Ramos (cell line): Measurements from ENCODE around the gene OARD1.

Experiments used
- in situ Hi-C: fragments of 300-500 bp; cut with MboI; formaldehyde crosslinking; loops from one replicate; pipeline ENCODE4 v1.14.3; 2022; ENCODE audit warnings: low sequenced_read_pairs; ENCODE audit not compliant: unreplicated experiment

OARD1 gene

DNA sequence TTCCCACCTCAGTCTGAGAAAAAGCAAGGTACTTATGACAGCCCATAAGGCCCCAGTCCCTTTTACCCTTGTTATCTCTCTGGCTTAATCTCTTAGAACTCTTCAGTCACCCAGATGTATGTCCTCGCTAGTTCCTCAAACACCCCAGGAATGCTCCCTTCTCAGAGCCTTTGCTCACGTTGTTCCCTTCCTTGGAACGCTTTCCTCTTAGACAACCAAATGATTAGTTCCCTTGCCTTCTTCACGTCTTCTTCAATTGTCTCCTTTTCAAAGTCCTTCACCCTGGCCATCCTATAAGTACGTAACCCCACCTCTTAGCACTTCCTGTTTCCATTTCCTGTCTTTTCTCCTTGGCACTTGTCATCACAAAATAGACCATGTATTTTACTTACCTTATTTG, 20.3 kb downstream of the OARD1 start:
- in situ Hi-C loops: no loop called here

GRCh38 chr6:41050536-41050935, 21.6 kb downstream of the OARD1 start:
- in situ Hi-C loops: no loop called here

DNA sequence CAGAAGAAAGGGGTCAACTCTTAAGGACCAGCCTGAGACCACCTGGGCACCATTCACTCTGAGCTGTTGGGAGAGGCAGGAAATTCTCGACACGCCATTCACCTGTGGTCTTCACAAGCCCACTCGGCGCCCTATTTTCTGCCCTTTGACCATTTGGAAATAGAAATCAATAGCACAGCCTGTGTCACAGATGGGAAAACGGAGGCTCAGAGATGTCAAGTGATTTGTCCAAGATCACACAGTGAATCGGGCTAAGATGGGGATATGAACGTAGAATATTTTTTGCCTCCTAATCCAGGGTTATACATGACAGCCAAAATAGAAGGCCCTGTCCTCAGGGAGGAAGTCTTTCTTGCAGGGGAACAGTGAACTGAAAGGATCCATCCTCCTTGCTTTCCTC, 22.2 kb downstream of the OARD1 start:
- in situ Hi-C loops: no loop called here

DNA sequence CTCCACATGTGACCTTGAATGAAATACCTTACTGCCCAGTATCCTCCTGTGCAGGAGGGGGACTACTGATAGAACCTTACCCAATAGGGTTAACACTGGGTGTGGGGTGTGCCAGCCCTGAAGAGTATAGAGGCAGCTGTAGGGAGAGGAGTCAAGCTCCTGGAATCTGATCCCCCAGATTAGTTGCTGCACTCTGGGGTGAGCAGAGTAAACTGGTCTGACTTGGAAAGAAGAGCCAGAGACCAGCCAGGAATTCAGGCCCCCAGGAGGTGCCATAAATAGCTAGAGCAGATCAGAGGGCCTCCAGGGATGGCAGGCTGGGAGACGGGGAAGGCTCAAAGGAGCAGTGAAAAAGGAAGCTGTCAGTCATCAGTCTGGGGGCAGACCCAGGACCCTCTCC, 22.6 kb downstream of the OARD1 start:
- in situ Hi-C loops: no loop called here

DNA sequence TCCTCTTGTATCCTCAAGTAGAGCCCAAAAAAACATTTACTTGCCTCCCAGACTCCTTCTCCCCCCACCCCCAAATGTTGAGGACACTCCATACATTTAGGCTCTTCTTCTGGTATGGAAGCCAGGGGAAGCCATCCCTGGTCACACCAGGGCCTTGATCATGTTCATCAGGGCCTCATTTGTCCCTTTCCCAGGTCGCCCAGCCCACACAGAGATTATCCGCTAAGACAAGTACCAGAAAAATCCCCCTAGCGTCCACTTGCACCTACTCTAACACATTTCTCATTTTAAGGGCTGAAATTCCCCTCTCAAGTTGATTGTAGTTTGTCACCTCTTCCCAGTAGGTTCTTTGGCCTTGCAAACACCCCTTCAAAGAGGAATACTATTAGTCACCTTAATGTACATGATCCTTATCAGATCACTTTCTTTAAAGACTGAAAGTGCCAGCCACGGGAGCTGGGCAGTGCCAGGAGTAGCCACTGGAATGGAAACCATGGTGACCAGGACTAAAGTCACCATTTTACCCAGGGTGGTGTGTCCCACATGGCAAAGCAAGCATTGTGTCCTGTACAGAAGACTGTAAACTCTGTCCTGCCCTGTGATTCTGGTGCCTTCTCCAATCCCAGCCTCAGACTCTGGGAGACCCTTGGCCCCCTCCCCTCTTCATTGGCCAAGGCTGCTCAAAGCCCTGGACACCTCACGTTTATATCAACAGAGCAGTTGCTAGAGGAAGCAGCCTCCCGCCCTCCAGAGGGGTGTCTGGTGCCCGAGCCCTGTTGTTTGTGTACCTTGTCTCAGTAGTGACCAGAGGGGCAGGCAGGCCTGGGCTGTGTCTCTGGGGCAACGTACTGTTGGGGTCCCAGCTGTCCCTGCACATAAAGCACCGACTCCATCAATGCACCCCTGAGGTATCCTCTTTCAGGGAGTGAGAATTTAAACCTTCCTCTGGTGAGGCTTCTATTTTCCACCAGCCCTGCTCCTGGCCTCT, 24.1 kb downstream of the OARD1 start:
- in situ Hi-C loops: no loop called here

- in situ Hi-C loops: no loop called here
These were observed 24.9 kb downstream of the OARD1 start for GRCh38 chr6:41047306-41047705.

DNA sequence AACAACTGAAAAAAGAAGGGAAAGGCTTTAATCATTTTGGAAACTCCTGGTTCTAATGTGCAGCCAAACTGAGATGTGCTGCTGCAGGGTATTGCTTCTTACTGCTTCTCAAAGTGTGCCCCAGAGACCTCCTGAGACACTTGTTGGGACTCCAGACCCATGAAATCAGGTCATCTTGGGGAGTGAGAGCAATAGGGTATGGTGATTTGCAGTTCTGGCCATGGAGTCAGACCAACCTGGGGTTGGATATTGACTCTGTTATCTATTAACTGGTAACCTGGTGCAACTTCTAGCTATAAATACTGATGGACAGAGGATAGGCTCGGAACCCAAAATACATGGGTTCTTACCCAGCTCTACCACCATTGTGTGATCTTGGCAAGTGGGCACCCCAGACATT, 26.1 kb downstream of the OARD1 start:
- in situ Hi-C loops: no loop called here

DNA sequence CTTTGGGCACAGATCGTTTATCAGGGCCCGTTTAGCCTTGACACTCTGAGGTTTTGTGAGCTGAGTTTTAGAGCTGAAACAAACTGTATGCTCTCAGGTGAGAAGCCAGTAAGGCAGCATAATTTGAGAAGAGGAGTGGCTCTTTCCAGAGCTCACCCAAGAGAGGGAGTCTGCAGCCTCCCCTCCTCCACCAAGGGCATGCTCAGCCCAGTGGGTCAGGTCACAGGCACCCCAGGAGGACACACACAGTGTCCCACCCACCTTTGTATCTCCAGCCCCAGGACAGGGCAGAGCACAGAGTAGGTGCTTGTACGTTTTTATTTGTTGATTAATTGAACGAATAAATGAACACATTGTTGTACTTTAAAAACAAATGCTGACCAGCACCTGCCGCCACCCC, 26.5 kb downstream of the OARD1 start:
- in situ Hi-C loops: no loop called here

GRCh38 chr6:41043151-41043550, 29.0 kb downstream of the OARD1 start:
- in situ Hi-C loops: no loop called here

DNA sequence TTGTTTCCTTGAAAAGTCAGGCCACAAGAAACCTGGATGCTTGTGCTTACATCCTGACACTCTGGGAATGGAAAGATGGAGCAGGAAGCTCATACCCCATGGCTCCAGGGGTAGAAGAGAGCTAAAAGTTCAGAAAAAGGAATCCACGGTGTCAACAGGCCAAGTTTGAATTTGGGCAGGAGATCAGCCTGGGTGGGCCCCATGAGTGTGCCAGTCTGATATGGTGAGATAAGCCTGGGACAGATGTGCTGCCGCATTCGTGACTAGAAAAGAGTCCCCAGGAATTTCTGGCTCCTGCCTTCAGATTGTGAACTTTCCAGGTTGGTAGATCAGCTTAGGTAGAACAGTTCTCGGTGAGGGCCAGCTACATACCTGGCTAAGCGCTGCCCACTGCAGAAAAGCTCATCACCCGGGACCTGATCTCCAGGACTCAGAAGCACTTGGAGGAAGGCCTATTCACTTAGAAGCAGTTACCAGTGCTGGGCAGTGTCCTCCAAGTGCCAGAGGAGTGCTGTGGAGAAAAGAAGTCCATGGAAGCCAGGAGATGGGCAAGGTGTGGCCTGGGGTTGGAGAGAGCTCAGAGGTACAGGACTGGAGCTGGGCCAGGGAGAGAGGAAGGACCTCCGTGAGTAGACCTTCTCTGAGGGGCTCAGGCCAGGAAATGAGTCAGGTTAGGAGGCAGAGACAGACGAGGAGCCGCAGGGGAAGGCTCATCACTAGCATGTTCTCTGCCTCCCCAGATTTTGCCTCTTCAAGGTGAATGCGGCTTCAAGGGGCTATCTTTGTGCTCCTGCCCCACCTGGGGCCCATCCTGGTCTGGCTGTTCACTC, 29.7 kb downstream of the OARD1 start, which contains the start of gene TSPO2:
Gene TSPO2 (plus strand): TSS at position 242 of the 830 bp plus-strand sequence. CDS start 519 bp downstream, at position 761.
- in situ Hi-C loops: no loop called here

DNA sequence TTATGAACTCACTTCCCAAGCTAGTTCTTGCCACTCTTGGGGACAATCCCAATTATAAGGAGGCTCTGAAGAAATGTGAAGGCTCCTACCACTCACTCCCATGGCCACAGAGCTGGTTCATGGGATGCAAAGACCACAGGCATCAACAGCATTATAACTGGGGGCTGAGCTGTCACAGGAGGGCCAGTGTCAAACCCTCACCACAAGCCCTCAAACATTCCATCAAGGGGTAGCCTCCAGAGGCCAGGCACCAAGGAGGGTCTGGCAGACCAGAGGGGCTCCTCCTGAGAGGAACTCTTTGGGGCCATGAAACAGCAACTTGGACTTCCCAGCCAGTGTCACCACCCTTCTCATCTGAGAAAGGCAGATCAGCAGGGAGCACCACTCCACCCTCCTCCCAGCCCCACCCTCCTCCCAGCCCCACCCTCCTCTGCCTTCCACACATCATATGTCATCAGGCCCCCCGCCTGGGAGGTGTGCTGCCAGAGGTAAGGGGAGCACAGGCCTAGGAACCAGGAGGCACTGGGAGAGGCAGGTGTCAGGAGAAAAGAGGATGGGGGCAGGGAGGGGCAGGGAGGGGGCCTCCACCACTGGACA, 31.1 kb downstream of the OARD1 start:
- in situ Hi-C loops: no loop called here

DNA sequence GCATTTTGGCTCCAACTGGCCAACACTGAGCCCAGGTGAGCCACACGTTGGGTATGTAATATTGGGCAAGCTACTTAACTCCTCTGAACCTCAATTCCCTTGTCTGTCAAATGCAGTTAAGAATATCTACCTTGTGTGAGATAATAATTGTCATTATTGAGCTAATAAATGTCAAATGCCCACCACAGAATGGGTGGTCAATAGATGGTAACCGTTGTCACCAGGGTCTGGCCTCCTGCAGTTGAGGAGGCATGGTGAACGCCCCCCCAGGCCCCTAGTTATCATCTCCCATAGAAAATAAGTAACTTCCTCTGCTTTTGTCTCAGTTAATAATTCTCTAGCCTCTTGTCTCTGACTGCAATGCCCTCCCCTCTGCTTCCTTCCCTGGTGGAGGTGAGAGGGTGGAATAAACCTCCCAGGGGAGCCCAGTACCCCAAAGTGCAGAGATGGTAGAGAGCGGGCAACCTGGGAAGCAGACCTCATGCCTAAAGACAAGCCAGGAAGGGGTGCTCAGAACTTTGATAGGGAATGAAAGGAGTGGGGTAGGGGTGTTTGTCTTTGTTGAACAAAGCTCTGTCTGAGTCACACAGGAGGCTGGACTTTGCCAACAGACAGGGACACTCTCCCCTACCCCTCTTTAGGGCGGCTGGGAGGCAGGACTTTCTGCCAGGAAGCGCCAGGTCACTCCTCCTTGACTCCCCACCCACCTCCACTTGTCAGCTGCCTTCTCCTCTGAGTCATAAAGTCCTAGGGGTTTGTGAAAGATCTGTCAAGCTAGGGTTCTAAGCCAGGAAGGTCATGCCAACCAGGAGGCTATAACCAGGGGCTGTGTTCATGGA, 31.8 kb downstream of the OARD1 start:
- in situ Hi-C loops: no loop called here

GRCh38 chr6:41039060-41039998, 32.8 kb downstream of the OARD1 start, which contains the start of gene UNC5CL:
UNC5CL (minus strand) TSS chr6:41039221; CDS start chr6:41035074, 4,147 bp downstream.
- in situ Hi-C loops: no loop called here

DNA sequence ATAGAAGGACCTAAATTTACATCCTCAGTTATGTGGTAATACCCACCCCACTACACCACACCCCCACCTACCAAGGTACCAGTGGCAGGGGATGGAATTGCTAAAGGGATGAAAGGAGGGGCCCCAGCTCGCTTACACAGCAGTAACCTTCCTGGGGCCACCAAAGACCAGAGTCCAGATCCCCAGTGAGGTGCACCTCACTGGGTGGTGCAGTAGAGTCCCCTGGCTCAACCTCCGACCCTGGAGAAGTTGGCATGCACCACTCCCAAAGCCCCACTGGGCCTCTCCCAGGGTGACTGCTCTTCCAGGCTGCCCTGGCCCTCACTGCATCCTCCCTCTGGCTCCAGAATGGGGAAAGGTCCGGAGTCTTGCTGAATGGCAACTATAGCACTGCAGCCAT, 34.0 kb downstream of the OARD1 start:
- in situ Hi-C loops: no loop called here

GRCh38 chr6:41037107-41037900, 34.9 kb downstream of the OARD1 start:
- in situ Hi-C loops: no loop called here

DNA sequence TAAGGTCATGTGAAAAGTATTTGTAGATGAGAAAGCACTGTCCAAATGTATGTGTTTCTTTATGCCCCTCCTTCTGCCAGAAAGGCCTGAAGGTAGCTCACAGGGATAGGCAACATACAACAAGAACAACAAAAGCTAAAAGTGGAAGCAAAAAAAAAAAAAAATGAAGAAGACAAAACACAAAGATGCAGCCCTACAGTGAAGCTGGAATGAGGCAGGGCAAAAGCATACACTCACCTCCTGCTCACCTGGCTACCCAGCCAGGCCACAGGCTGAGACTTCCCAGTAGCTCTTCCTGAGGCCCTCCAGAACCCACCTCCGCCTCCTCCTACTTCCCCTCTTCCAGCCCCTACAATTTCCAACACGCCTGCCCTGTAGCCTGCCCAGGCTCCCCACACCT, 35.6 kb downstream of the OARD1 start:
- in situ Hi-C loops: no loop called here

GRCh38 chr6:41036186-41036585, 36.0 kb downstream of the OARD1 start:
- in situ Hi-C loops: no loop called here

- in situ Hi-C loops: no loop called here
These were observed 38.4 kb downstream of the OARD1 start for GRCh38 chr6:41033776-41034175.
